Sciatic nerve (tissue), 2 donors: ENCODE results near the gene CLRN1. TPM values are rescaled to one million over a fixed set of nuclear protein-coding genes. Genes with fewer than 3 reads are reported as not detected.

Experiments
- ATAC-seq: fragments of 200-7000 bp; cut with Tn5 transposase; one replicate; pipeline ENCODE4 v1.9.1; 2020; ENCODE audit warnings: mild to moderate bottlenecking, moderate library complexity
- DNase-seq: peaks from one replicate; pipeline ENCODE4 v3.0.0-alpha.2; 2020; ENCODE audit warnings: low spot score
- intact Hi-C: fragments of 100-400 bp; cut with DNase I; formaldehyde crosslinking; loops from one replicate; pipeline ENCODE4 v1.14.2; 2022
- total RNA-seq: library from RNA; stranded (reverse); fragmentation: NEBNext Ultra II Directional; extraction: Animal tissue kit (Norgen Biotek cat#: 25700); gene quantifications from one replicate; pipeline ENCODE4 v1.2.1, GENCODE V29; 2021
- donor health status: DM: no; HTN: no; CAD: no.
- donor health status: DM: no; HTN: no; CAD: no.

The CLRN1 gene
- total RNA-seq, 1 donor from 2014 or later = not detected

DNA sequence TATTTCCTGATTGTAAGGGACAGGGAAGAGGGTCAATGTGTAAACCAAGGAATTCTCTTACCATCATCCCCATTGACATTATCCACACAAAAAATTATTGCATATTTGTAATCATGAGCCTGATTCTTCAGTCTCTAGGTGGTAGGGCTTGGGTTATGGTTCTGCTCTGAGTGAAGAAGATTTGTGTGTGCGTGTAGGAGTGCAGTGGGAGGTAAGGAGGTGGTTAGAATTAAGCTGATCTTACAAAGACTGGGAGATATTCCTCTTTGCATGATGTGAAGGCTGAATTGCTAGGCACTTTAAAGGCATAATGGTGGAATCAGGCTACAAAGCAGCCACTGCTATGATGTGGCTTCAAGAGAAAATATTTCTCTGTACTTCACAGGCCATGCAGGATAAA lies 44.3 kb downstream of the CLRN1 start:
- DNase-seq (no peak), ATAC-seq (no peak)
- intact Hi-C loops = no loop called here

- ATAC-seq = no peak
- DNase-seq = no peak
- intact Hi-C loops = no loop called here
These were observed 46.2 kb downstream of the CLRN1 start for GRCh38 chr3:150926328-150926727.

GRCh38 chr3:150925751-150926201 lies 46.8 kb downstream of the CLRN1 start:
- peak; percentile 54 for ATAC-seq
- no peak for DNase-seq
- intact Hi-C loops = no loop called here

DNA sequence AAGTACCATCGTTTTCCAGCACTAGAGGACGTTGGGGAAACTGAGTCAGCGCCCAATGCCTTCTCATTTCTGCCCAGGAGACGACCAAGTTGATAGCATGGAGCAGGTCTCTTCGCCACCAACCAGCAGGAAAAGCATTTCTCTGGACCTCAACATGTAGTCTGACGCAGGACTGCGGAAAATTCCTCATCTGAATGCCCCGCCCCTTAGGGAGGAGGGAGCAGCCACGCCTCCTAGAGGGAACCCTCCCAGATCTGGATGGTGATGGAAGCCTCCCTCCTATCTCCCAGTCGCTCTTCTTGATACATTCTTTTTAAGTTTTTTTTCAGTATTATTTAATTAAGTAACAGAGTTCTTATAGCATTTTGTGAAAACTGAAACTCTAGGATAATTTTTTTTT lies 49.9 kb downstream of the CLRN1 start:
- peak; percentile 44 for ATAC-seq
- DNase-seq = no peak
- intact Hi-C loops = no loop called here

GRCh38 chr3:150921209-150921608 lies 51.3 kb downstream of the CLRN1 start:
- ATAC-seq (no peak), DNase-seq (no peak)
- intact Hi-C loops = no loop called here

GRCh38 chr3:150920236-150920635 lies 52.3 kb downstream of the CLRN1 start:
- ATAC-seq (no peak), DNase-seq (no peak)
- intact Hi-C loops = no loop called here

GRCh38 chr3:150917951-150918350 lies 54.6 kb downstream of the CLRN1 start:
- intact Hi-C loops = no loop called here
- ATAC-seq = no peak
- no peak for DNase-seq

GRCh38 chr3:150913133-150913922 lies 59.2 kb downstream of the CLRN1 start:
- ATAC-seq = no peak
- DNase-seq = no peak
- intact Hi-C loops = no loop called here

- ATAC-seq = no peak
- intact Hi-C loops = no loop called here
- DNase-seq = no peak
These were observed 60.0 kb downstream of the CLRN1 start for GRCh38 chr3:150912501-150912900.

- no peak for ATAC-seq
- no peak for DNase-seq
- intact Hi-C loops = no loop called here
These were observed 60.8 kb downstream of the CLRN1 start for GRCh38 chr3:150911771-150912170.

GRCh38 chr3:150906461-150906860 lies 66.1 kb downstream of the CLRN1 start:
- intact Hi-C loops = no loop called here
- ATAC-seq (no peak), DNase-seq (no peak)

GRCh38 chr3:150905746-150906145 lies 66.8 kb downstream of the CLRN1 start:
- ATAC-seq (no peak), DNase-seq (no peak)
- intact Hi-C loops = no loop called here

DNA sequence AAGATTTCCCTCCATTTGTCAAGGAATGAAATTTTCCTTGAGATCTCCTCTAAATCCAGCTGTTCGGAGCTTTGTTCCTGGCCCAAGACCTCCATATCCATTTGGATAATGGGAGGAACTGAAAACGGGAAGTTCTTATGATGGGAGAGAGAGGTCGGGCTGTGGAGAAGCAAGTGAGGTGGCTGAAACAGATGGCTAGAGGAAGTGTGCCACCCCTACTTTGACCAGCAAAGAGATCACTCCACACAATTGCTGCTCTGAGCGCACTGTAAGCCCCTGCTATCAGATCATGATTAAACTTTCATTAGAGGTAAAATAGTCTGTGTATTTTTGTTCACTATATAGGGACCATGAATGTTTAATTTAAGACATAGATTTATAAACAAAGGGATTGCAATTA lies 67.2 kb downstream of the CLRN1 start, which contains the start of gene MINDY4B:
Gene MINDY4B, minus strand, starts transcription at position 101 of the 400 bp plus-strand sequence. Its CDS starts 0 bp downstream, at position 101.
- intact Hi-C loops = no loop called here
- no peak for DNase-seq
- ATAC-seq = no peak

GRCh38 chr3:150902988-150903387 lies 69.5 kb downstream of the CLRN1 start:
- no peak for DNase-seq
- no peak for ATAC-seq
- intact Hi-C loops = no loop called here

DNA sequence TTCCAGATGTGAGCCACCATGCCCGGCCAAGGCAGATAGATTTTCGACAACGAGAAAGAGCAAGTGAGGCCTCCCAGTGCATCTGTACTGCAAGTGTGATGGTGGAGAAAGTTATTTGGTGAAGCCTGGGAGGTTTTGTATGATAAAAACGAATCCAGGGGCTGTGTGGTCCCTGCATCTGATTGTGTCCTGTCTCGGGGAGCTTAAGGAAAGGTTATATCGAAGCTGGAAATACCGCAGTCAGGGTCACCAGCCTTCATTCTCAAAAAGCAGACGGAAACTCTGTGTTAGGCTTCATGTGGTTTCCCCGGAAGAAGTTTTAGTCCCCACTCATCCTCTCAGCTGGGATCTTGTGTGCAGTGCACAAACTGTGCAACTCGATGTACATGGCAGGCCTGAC lies 70.7 kb downstream of the CLRN1 start:
- intact Hi-C loops = no loop called here
- no peak for ATAC-seq
- no peak for DNase-seq

GRCh38 chr3:150899141-150899540 lies 73.4 kb downstream of the CLRN1 start:
- intact Hi-C loops = no loop called here
- ATAC-seq (no peak), DNase-seq (no peak)

GRCh38 chr3:150898046-150898754 lies 74.3 kb downstream of the CLRN1 start:
- no peak for ATAC-seq
- intact Hi-C loops = no loop called here
- DNase-seq = no peak

DNA sequence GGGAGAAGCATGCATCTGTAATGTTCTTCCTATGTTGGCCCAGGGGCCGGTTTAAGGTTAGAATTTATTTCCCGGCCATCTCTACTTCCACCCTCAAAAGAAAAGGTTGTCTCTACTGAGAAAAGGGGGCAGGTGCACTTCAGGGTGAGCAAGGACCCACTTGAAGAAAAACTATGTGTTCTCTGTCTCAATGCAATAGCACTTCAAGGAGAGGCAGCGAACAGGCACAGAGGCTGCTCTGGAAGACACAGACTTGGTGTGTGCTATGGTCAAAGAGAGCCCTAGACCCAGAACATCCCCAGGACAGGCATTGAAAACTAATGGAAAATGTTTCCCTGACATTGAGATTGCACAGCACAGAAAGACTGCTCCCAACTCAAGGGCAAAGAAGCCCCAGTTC lies 74.9 kb downstream of the CLRN1 start:
- intact Hi-C loops = no loop called here
- ATAC-seq = no peak

DNA sequence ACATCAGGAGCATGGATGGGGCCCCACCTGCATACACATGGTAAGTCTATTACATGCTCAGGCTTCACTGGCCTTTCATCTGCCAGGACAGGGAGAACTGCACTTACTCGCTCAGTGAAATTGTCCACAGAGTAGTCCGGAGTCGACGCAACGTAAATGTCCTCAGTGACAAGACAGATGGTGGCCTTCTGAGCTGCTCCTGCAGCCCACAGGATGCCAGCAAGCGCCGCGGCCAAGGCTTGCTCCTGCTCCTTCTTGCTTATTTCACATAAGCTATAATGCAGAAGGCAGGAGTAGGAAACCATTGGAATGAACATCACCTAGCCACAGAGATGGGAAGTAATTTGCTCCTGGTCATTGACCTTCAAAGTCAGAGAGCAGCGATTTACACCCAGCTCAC lies 81.7 kb downstream of the CLRN1 start:
- DNase-seq (no peak), ATAC-seq (no peak)
- intact Hi-C loops = no loop called here

More for the DNA sequence above, 74.9 kb downstream of the CLRN1 start:
- DNase-seq = no peak

DNA sequence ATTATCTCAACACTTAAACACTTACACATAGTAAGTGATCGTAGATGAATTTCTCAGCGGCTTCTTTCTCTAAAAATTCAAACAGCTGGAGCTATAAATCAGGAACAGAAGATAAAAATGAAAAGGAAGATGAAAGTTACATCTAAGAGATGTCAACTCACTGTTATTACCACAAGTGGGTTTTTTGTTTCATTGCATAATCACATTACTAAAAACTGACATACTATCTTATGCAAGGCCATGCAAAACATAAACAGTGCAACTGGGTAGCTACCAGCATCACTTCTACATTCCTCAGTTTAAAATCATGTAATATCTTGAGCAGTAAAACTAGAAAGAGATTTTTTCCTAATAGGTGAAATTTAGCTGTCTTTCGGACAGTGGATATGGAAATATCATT lies 82.2 kb downstream of the CLRN1 start:
- intact Hi-C loops = no loop called here
- ATAC-seq (no peak), DNase-seq (no peak)
